Breast epithelium (tissue), 4 donors: ENCODE measurements around the gene NIP7. TPM values are rescaled to one million over a fixed set of nuclear protein-coding genes. Genes with fewer than 3 reads are reported as not detected.

Experiments used
- DNase-seq, 2 donors: peaks; one replicate each; pipeline ENCODE4 v3.0.0-alpha.2; 2019; ENCODE audit warnings: low spot score in 2 of 2
- H3K27ac ChIP-seq, 2 donors: fragments of 200-600 bp; sonication (generic) in 1 of 2; one replicate each; pipeline ENCODE4 v1.5.1; 2016 to 2019; ENCODE audit warnings: mild to moderate bottlenecking in 1 of 2
- H3K27me3 ChIP-seq, 2 donors: fragments of 200-600 bp; sonication (generic) in 1 of 2; one replicate each; pipeline versions ENCODE4 v1.5.1 to v1.6.0; 2017 to 2019; ENCODE audit warnings: control low read depth in 1 of 2, mild to moderate bottlenecking in 1 of 2
- H3K36me3 ChIP-seq: fragments of 200-600 bp; one replicate; pipeline ENCODE4 v1.5.1; 2019
- H3K4me1 ChIP-seq, 2 donors: fragments of 200-600 bp; sonication (generic); one replicate each; pipeline ENCODE4 v1.5.1; 2016 to 2019; ENCODE audit warnings: control low read depth in 1 of 2
- H3K4me3 ChIP-seq, 3 donors: fragments of 200-600 bp; sonication (generic); 1 replicate in 2 of 3; 2 replicates in 1 of 3; pipeline ENCODE4 v1.5.1; 2016 to 2019; ENCODE audit warnings: mild to moderate bottlenecking in 3 of 3, moderate library complexity in 2 of 3
- H3K9me3 ChIP-seq, 2 donors: fragments of 200-600 bp; sonication (generic) in 1 of 2; one replicate each; pipeline ENCODE4 v1.5.1; 2016 to 2019; ENCODE audit warnings: control low read depth in 1 of 2
- POLR2A ChIP-seq: fragments of 450-650 bp; IDR thresholded peaks from one replicate; pipeline ENCODE4 v1.6.1; 2016; ENCODE audit warnings: antibody characterized with exemption, mild to moderate bottlenecking, moderate library complexity
- POLR2AphosphoS5 ChIP-seq, 3 donors: sonication (generic); formaldehyde crosslinking; IDR thresholded peaks; one replicate each; pipeline ENCODE4 v1.6.1; 2017; ENCODE audit warnings: antibody characterized with exemption in 3 of 3
- intact Hi-C: fragments of 100-400 bp; cut with DNase I; formaldehyde crosslinking; loops from one replicate; pipeline ENCODE4 v1.15.1; 2023; ENCODE audit warnings: low total_unique reads
- total RNA-seq, 3 donors: library from RNA; depleted of rRNA; stranded (reverse); fragments of >200 nt; gene quantifications; one replicate each; pipeline ENCODE4 v1.1.0, GENCODE V29; 2016
- TF ChIP-seq, protein P1 (sequence below), 3 donors: fragments of 450-650 bp; IDR thresholded peaks; one replicate each; pipeline ENCODE4 v1.5.1; 2016 to 2017; ENCODE audit warnings: antibody characterized with exemption in 3 of 3, mild to moderate bottlenecking in 3 of 3, moderate library complexity in 3 of 3

The NIP7 gene
- total RNA-seq, 3 donors from 2014 or later = 10.6 to 16.1 (median 15.4) TPM

DNA sequence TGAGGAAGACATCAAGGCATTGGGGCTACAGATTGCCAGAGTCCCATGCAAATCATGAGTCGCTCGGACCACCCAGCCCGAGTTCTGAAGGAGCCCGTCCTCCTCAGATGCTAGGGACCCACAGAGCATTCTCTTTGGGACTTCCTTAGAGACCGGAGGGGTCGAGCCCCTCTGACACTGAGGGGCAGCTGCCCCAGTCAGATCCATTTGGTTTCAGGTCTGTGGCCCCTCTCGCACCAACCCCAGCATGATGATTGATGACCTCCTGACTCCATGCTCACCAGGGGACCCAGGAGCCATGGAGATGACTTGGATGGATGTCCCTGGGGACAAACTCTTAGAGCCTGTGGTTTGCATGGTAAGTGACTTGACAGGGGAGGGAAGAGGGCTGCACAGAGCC is 17.2 kb upstream of the NIP7 start:
- no peak for DNase-seq
- intact Hi-C loops = no loop called here
- peaks cover 22% of the 10 kb centered on the region for H3K36me3 ChIP-seq
- no peaks in the 10 kb centered on the region for H3K27me3 ChIP-seq
- TF ChIP-seq, protein P1, sequence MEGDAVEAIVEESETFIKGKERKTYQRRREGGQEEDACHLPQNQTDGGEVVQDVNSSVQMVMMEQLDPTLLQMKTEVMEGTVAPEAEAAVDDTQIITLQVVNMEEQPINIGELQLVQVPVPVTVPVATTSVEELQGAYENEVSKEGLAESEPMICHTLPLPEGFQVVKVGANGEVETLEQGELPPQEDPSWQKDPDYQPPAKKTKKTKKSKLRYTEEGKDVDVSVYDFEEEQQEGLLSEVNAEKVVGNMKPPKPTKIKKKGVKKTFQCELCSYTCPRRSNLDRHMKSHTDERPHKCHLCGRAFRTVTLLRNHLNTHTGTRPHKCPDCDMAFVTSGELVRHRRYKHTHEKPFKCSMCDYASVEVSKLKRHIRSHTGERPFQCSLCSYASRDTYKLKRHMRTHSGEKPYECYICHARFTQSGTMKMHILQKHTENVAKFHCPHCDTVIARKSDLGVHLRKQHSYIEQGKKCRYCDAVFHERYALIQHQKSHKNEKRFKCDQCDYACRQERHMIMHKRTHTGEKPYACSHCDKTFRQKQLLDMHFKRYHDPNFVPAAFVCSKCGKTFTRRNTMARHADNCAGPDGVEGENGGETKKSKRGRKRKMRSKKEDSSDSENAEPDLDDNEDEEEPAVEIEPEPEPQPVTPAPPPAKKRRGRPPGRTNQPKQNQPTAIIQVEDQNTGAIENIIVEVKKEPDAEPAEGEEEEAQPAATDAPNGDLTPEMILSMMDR (IDR thresholded peaks at IDR 0.05) = no peak
- TF ChIP-seq POLR2A (no peak), POLR2AphosphoS5 (IDR thresholded peaks at IDR 0.05) (no peak)
- no peaks in the 10 kb centered on the region for H3K9me3 ChIP-seq
- H3K27ac ChIP-seq = no peak overlapping the region
- H3K4me1 ChIP-seq = no peaks in the 10 kb centered on the region
- H3K4me3 ChIP-seq = no peak overlapping the region

DNA sequence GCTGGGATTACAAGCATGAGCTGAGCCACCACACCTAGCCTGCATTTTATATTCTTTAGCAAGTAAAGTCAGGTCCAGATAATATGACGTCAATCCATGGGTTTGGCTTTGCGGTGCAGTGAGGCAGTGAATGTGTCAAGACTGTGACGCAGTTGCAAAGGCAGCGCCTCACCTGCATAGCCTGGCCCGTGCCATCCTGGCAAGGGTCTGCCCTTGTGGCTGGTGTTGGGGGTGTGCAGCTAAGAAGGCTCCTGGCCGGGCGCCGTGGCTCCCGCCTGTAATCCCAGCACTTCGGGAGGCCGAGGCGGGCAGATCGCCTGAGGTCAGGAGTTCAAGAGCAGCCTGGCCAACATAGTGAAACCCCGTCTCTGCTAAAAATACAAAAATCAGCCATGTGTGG is 16.2 kb upstream of the NIP7 start:
- intact Hi-C loops = no loop called here
- no peaks in the 10 kb centered on the region for H3K27me3 ChIP-seq
- H3K4me1 ChIP-seq = peaks cover 0 to 3% of the 10 kb centered on the region in 2 donors

DNA sequence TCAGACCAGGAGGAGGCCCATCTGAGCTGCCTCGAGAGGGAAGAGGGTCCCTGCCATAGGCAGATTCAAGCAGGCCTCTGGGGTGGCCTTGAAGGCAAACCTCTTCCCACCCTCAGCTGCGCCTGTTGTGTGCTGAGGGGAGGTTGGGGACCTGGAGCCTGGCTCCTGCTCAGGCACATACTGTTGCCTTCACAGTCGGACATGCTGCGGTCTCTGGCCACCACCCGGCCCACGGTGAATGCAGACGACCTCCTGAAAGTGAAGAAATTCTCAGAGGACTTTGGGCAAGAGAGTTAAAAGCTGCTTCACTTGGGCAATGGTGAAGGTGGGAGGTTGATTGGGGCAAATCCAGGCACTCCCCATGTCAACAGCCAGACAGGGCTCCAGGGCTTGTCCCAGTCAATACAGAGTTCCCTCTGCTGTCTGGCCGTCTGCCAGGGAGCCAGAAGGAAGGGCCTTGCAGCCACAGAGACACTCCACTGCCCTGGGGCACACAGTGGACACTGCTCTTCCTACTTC is 15.5 kb upstream of the NIP7 start:
- intact Hi-C loops = no loop called here
- no peaks in the 10 kb centered on the region for H3K27me3 ChIP-seq
- H3K4me3 ChIP-seq = no peak overlapping the region
- TF ChIP-seq, protein P1 (IDR thresholded peaks at IDR 0.05) = no peak
- TF ChIP-seq POLR2A (no peak), POLR2AphosphoS5 (IDR thresholded peaks at IDR 0.05) (no peak)
- no peak overlapping the region for H3K27ac ChIP-seq
- H3K9me3 ChIP-seq = no peaks in the 10 kb centered on the region
- peaks cover 16% of the 10 kb centered on the region for H3K36me3 ChIP-seq
- H3K4me1 ChIP-seq = peaks cover 0 to 10% of the 10 kb centered on the region in 2 donors
- peak in 1 of 2 donors; percentile 53 for DNase-seq

More for the DNA sequence above, 16.2 kb upstream of the NIP7 start:
- TF ChIP-seq POLR2A (no peak), POLR2AphosphoS5 (IDR thresholded peaks at IDR 0.05) (no peak)
- TF ChIP-seq, protein P1 (IDR thresholded peaks at IDR 0.05) = no peak
- Histone ChIP-seq H3K4me3 (no peak overlapping the region), H3K9me3 (no peaks in the 10 kb centered on the region), H3K27ac (no peak overlapping the region), H3K36me3 (peaks cover 22% of the 10 kb centered on the region)
- DNase-seq = no peak

DNA sequence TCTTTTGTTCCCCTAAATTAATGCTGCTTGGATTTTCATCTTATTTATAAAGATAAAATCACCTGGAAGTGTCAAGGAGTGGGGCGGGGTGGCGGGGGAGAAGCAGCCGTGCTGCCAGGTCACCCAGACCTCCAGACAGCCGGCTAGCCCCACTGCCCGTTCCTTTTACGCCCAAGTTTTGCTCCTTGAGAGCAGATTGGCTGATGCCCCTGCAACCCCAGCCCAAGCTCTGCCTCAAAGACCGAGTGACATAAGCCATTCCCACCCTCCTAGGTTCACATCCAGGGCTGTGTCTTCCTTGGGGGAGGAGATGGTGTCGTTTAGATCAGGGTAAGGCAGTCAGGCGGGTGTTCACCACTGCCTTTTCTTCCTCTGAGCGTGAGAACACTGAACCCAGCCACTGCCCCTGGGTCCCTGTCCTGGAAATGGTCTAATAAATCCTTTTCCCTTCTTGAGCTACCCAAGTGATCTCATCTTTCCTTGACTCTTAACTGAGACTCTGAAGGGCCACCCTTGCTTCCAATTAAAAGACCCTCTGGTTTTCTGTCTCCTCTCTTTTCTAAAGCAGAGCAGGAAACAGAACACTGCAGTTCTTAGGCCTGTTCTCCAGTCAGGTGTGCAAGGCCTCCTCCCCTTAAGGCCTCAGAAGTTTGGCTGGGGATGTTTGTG is 14.9 kb upstream of the NIP7 start:
- no peaks in the 10 kb centered on the region for H3K27me3 ChIP-seq
- TF ChIP-seq POLR2A (no peak), POLR2AphosphoS5 (IDR thresholded peaks at IDR 0.05) (no peak)
- TF ChIP-seq, protein P1 (IDR thresholded peaks at IDR 0.05) = no peak
- H3K36me3 ChIP-seq = peaks cover 9% of the 10 kb centered on the region
- H3K9me3 ChIP-seq = no peaks in the 10 kb centered on the region
- no peak for DNase-seq
- peaks cover 4 to 12% of the 10 kb centered on the region in 2 donors for H3K4me1 ChIP-seq
- no peak overlapping the region for H3K27ac ChIP-seq
- intact Hi-C loops = no loop called here
- H3K4me3 ChIP-seq = no peak overlapping the region

DNA sequence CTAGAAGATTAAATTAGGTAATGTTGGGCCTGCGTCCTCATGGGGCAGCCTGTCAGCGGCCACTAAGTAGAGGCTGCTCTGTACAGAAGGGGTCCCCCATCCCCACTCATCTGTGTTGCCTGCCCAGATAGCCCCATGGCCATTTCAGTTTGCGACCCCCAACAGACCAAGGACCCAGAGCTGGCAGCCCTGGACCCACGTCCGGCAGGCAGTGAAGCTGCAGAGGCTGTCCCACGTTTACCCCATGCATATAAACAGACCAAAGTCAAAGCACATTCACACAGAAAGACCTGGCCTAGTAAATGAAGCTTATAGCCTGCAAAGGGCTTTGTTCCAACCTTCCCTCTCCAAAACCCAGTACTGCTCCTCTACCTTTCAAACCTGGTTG is 13.8 kb upstream of the NIP7 start:
- no peaks in the 10 kb centered on the region for H3K36me3 ChIP-seq
- no peaks in the 10 kb centered on the region for H3K9me3 ChIP-seq
- H3K27ac ChIP-seq = no peak overlapping the region
- intact Hi-C loops = no loop called here
- no peak overlapping the region for H3K4me3 ChIP-seq
- no peaks in the 10 kb centered on the region for H3K27me3 ChIP-seq
- H3K4me1 ChIP-seq = peaks cover 4 to 12% of the 10 kb centered on the region in 2 donors
- TF ChIP-seq, protein P1 (IDR thresholded peaks at IDR 0.05) = no peak
- TF ChIP-seq POLR2A = no peak
- TF ChIP-seq POLR2AphosphoS5 (IDR thresholded peaks at IDR 0.05) = no peak
- no peak for DNase-seq
